Measurements from ENCODE around the gene EOLA2.

Gene EOLA2

GRCh38 chrX:149908727-149909126 lies 29.6 kb downstream of the EOLA2 start:
- Histone ChIP-seq H3F3A (ENCODE audit: insufficient read depth, low read length) (no peaks in the 10 kb centered on the region), H3K9me2 (ENCODE audit: low read depth, low read length) (no peaks in the 10 kb centered on the region), H3K9ac (ENCODE audit: low read length) (no peak overlapping the region), H3K4me2 (ENCODE audit: low read length) (no peak overlapping the region), H3K27me3 (ENCODE audit: insufficient read depth, low read length) (no peaks in the 10 kb centered on the region), H3K9me3 (ENCODE audit: low read length) (no peaks in the 10 kb centered on the region), H3K36me3 (ENCODE audit: insufficient read depth, low read length) (no peaks in the 10 kb centered on the region), H4K20me1 (ENCODE audit: insufficient read depth, low read length) (no peaks in the 10 kb centered on the region), H3K27ac (ENCODE audit: low read depth, low read length, poor library complexity, severe bottlenecking) (no peak overlapping the region), H2AFZ (ENCODE audit: low read length) (no peak overlapping the region), H3K4me1 (ENCODE audit: insufficient read depth, low read length, severe bottlenecking) (no peaks in the 10 kb centered on the region), H3K4me3 (ENCODE audit: low read depth, low read length, poor library complexity, severe bottlenecking) (no peak overlapping the region), H3K79me2 (ENCODE audit: insufficient read depth, low read length) (no peaks in the 10 kb centered on the region)
- TF ChIP-seq EZH2 (IDR thresholded peaks at IDR 0.05; ENCODE audit: borderline replicate concordance, low read length) (no peak), CTCF (IDR thresholded peaks at IDR 0.05; ENCODE audit: low read length) (no peak)

GRCh38 chrX:149908308-149908707 lies 30.0 kb downstream of the EOLA2 start:
- Histone ChIP-seq H3K27me3 (ENCODE audit: insufficient read depth, low read length) (no peaks in the 10 kb centered on the region), H3F3A (ENCODE audit: insufficient read depth, low read length) (no peaks in the 10 kb centered on the region), H3K4me2 (ENCODE audit: low read length) (no peak overlapping the region), H3K9me3 (ENCODE audit: low read length) (no peaks in the 10 kb centered on the region), H3K9ac (ENCODE audit: low read length) (no peak overlapping the region), H3K79me2 (ENCODE audit: insufficient read depth, low read length) (no peaks in the 10 kb centered on the region), H2AFZ (ENCODE audit: low read length) (no peak overlapping the region), H4K20me1 (ENCODE audit: insufficient read depth, low read length) (no peaks in the 10 kb centered on the region), H3K4me1 (ENCODE audit: insufficient read depth, low read length, severe bottlenecking) (no peaks in the 10 kb centered on the region), H3K4me3 (ENCODE audit: low read depth, low read length, poor library complexity, severe bottlenecking) (no peak overlapping the region), H3K27ac (ENCODE audit: low read depth, low read length, poor library complexity, severe bottlenecking) (no peak overlapping the region), H3K36me3 (ENCODE audit: insufficient read depth, low read length) (no peaks in the 10 kb centered on the region), H3K9me2 (ENCODE audit: low read depth, low read length) (no peaks in the 10 kb centered on the region)
- TF ChIP-seq CTCF (IDR thresholded peaks at IDR 0.05; ENCODE audit: low read length) = no peak
- TF ChIP-seq EZH2 (IDR thresholded peaks at IDR 0.05; ENCODE audit: borderline replicate concordance, low read length) = no peak

- H3K27me3 ChIP-seq (ENCODE audit: insufficient read depth, low read length) = no peaks in the 10 kb centered on the region
- no peak overlapping the region for H3K4me2 ChIP-seq (ENCODE audit: low read length)
- H3K9ac ChIP-seq (ENCODE audit: low read length) = no peak overlapping the region
- no peaks in the 10 kb centered on the region for H4K20me1 ChIP-seq (ENCODE audit: insufficient read depth, low read length)
- TF ChIP-seq EZH2 (IDR thresholded peaks at IDR 0.05; ENCODE audit: borderline replicate concordance, low read length) (no peak), CTCF (IDR thresholded peaks at IDR 0.05; ENCODE audit: low read length) (no peak)
- no peak overlapping the region for H2AFZ ChIP-seq (ENCODE audit: low read length)
- no peaks in the 10 kb centered on the region for H3F3A ChIP-seq (ENCODE audit: insufficient read depth, low read length)
- H3K4me1 ChIP-seq (ENCODE audit: insufficient read depth, low read length, severe bottlenecking) = no peaks in the 10 kb centered on the region
- H3K36me3 ChIP-seq (ENCODE audit: insufficient read depth, low read length) = no peaks in the 10 kb centered on the region
- H3K9me2 ChIP-seq (ENCODE audit: low read depth, low read length) = no peaks in the 10 kb centered on the region
- H3K27ac ChIP-seq (ENCODE audit: low read depth, low read length, poor library complexity, severe bottlenecking) = no peak overlapping the region
- peak overlapping the region; percentile 16 for H3K4me3 ChIP-seq (ENCODE audit: low read depth, low read length, poor library complexity, severe bottlenecking)
- H3K9me3 ChIP-seq (ENCODE audit: low read length) = no peaks in the 10 kb centered on the region
- H3K79me2 ChIP-seq (ENCODE audit: insufficient read depth, low read length) = no peaks in the 10 kb centered on the region
These were observed 34.2 kb downstream of the EOLA2 start for GRCh38 chrX:149903889-149904748.
